H1 (cell line): ENCODE data around the gene TFCP2. TPM values are rescaled to one million over a fixed set of nuclear protein-coding genes. Genes with fewer than 3 reads are reported as not detected.

Experiments
- CTCF ChIA-PET: fragments of 300-600 bp; sonication (Branson Sonifier 250); formaldehyde crosslinking; loops from one replicate; lab custom pipeline; 2021; ENCODE audit not compliant: partially characterized antibody; lab: Charles Lee
- POLR2A ChIA-PET: fragments of 300-600 bp; sonication (Branson Sonifier 250); formaldehyde crosslinking; loops from one replicate; lab custom pipeline; 2021; ENCODE audit warnings: inconsistent platforms; ENCODE audit not compliant: partially characterized antibody; lab: Charles Lee
- DNase-seq, 2 experiments: peaks; one replicate each; pipeline versions ENCODE4 v3.0.0 to v3.0.0-alpha.2; 2010 to 2022; ENCODE audit warnings: low spot score in 2 of 2, low read depth in 1 of 2, mixed read lengths in 1 of 2
- FAIRE-seq: peaks from 2 replicates; lab custom pipeline; 2011; peaks lifted over from hg19 to GRCh38; lab: Jason Lieb, UNC
- H2AFZ ChIP-seq: 2 replicates; pipeline ENCODE4 v1.8.1; 2012; ENCODE audit warnings: low read length, inconsistent platforms
- H2AK5ac ChIP-seq: 2 replicates; pipeline ENCODE4 v1.6.1; 2013; ENCODE audit warnings: low read depth, low read length
- H2BK120ac ChIP-seq: replicated peaks from 2 replicates; pipeline ENCODE3; 2013; ENCODE audit warnings: low read depth, low read length, inconsistent platforms
- H2BK12ac ChIP-seq: 2 replicates; pipeline ENCODE4 v1.6.1; 2013; ENCODE audit warnings: low read depth, low read length
- H2BK15ac ChIP-seq: 2 replicates; pipeline ENCODE4 v1.6.1; 2013; ENCODE audit warnings: low read length
- H2BK20ac ChIP-seq: 2 replicates; pipeline ENCODE4 v1.6.1; 2013; ENCODE audit warnings: low read length
- H2BK5ac ChIP-seq: 2 replicates; pipeline ENCODE4 v1.6.1; 2013; ENCODE audit warnings: low read depth, low read length
- H3K14ac ChIP-seq: 2 replicates; pipeline ENCODE4 v1.6.1; 2013; ENCODE audit warnings: inconsistent platforms; ENCODE audit not compliant: insufficient read length
- H3K18ac ChIP-seq: 2 replicates; pipeline ENCODE4 v1.6.1; 2013; ENCODE audit warnings: low read length; ENCODE audit errors: extremely low read depth
- H3K23ac ChIP-seq: 2 replicates; pipeline ENCODE4 v1.6.1; 2013; ENCODE audit warnings: inconsistent platforms; ENCODE audit not compliant: insufficient read length
- H3K23me2 ChIP-seq: 2 replicates; pipeline ENCODE4 v1.6.1; 2013; ENCODE audit warnings: low read depth, low read length
- H3K27ac ChIP-seq: 2 replicates; pipeline ENCODE4 v1.6.1; 2011; ENCODE audit warnings: low read depth, low read length, inconsistent platforms
- H3K27me3 ChIP-seq, 4 experiments: replicated peaks in 1 of 4; 1 replicate in 1 of 4; 2 replicates in 3 of 4; pipeline versions ENCODE4 v1.6.1 to v1.8.1; 2011 to 2013; ENCODE audit warnings: low read length in 3 of 4, mild to moderate bottlenecking in 3 of 4, inconsistent platforms in 2 of 4, mixed read lengths in 2 of 4, moderate library complexity in 1 of 4; ENCODE audit not compliant: control insufficient read depth in 3 of 4, insufficient read depth in 3 of 4; ENCODE audit errors: extremely low read depth in 1 of 4
- H3K36me3 ChIP-seq, 4 experiments: 2 replicates each; pipeline versions ENCODE4 v1.6.1 to v1.8.1; 2011 to 2013; ENCODE audit warnings: mild to moderate bottlenecking in 4 of 4, low read length in 3 of 4, moderate library complexity in 2 of 4, control low read depth in 1 of 4, inconsistent platforms in 1 of 4; ENCODE audit not compliant: insufficient read depth in 4 of 4, control insufficient read depth in 2 of 4
- H3K4ac ChIP-seq: replicated peaks from 2 replicates; pipeline ENCODE3; 2013; ENCODE audit warnings: low read length, low read depth, mixed read lengths, inconsistent platforms; ENCODE audit not compliant: insufficient read length
- H3K4me1 ChIP-seq, 4 experiments: replicated peaks in 1 of 4; 1 replicate in 1 of 4; 2 replicates in 3 of 4; pipeline versions ENCODE4 v1.6.1 to v1.8.1; 2011 to 2013; ENCODE audit warnings: low read length in 3 of 4, inconsistent platforms in 2 of 4, mixed read lengths in 1 of 4; ENCODE audit not compliant: insufficient read depth in 4 of 4, control insufficient read depth in 3 of 4
- H3K4me2 ChIP-seq, 2 experiments: 2 replicates each; pipeline versions ENCODE4 v1.6.1 to v1.8.1; 2011 to 2013; ENCODE audit warnings: low read depth in 2 of 2, low read length in 2 of 2, control low read depth in 1 of 2, inconsistent platforms in 1 of 2, mild to moderate bottlenecking in 1 of 2; ENCODE audit not compliant: insufficient read depth in 1 of 2
- H3K4me3 ChIP-seq, 4 experiments: fragments of 200-600, 300-600 bp in 1 of 4; sonication (generic), shearing (Covaris generic), sonication (Bioruptor Twin) in 1 of 4; 2 replicates each; pipeline versions ENCODE4 v1.5.1 to v1.8.1; 2011 to 2016; ENCODE audit warnings: low read length in 4 of 4, low read depth in 3 of 4, control low read depth in 2 of 4, inconsistent platforms in 2 of 4, mild to moderate bottlenecking in 2 of 4, mixed read lengths in 1 of 4, moderate library complexity in 1 of 4; ENCODE audit not compliant: insufficient read depth in 2 of 4; ENCODE audit errors: extremely low read depth in 1 of 4
- H3K56ac ChIP-seq: replicated peaks from 2 replicates; pipeline ENCODE3; 2013; ENCODE audit warnings: low read depth, mild to moderate bottlenecking, mixed read lengths, low read length, inconsistent platforms; ENCODE audit not compliant: insufficient read length
- H3K79me1 ChIP-seq: 2 replicates; pipeline ENCODE4 v1.6.1; 2013; ENCODE audit warnings: low read depth, low read length, control low read depth
- H3K79me2 ChIP-seq, 2 experiments: 2 replicates each; pipeline versions ENCODE4 v1.6.1 to v1.8.1; 2012 to 2013; ENCODE audit warnings: low read length in 2 of 2, mild to moderate bottlenecking in 2 of 2, inconsistent platforms in 1 of 2; ENCODE audit not compliant: insufficient read depth in 2 of 2, control insufficient read depth in 1 of 2
- H3K9ac ChIP-seq, 4 experiments: replicated peaks in 1 of 4; 1 replicate in 1 of 4; 2 replicates in 3 of 4; pipeline versions ENCODE4 v1.6.1 to v1.8.1; 2011 to 2013; ENCODE audit warnings: low read depth in 3 of 4, low read length in 3 of 4, control low read depth in 2 of 4, mild to moderate bottlenecking in 2 of 4, moderate library complexity in 2 of 4, inconsistent platforms in 1 of 4; ENCODE audit errors: extremely low read depth in 1 of 4
- H3K9me3 ChIP-seq, 2 experiments: 2 replicates each; pipeline versions ENCODE4 v1.6.1 to v1.8.1; 2012 to 2013; ENCODE audit warnings: mild to moderate bottlenecking in 2 of 2, moderate library complexity in 2 of 2, control low read depth in 1 of 2, inconsistent platforms in 1 of 2, low read depth in 1 of 2, low read length in 1 of 2, mixed read lengths in 1 of 2; ENCODE audit not compliant: insufficient read depth in 2 of 2
- H4K20me1 ChIP-seq, 2 experiments: replicated peaks in 1 of 2; 2 replicates each; pipeline versions ENCODE3 to v1.8.1; 2011 to 2013; ENCODE audit warnings: inconsistent platforms in 2 of 2, low read length in 2 of 2, mild to moderate bottlenecking in 1 of 2; ENCODE audit not compliant: insufficient read depth in 2 of 2, control insufficient read depth in 1 of 2
- H4K5ac ChIP-seq: 2 replicates; pipeline ENCODE4 v1.6.1; 2013; ENCODE audit warnings: low read length, low read depth, mixed read lengths, inconsistent platforms; ENCODE audit not compliant: insufficient read length
- H4K8ac ChIP-seq: 2 replicates; pipeline ENCODE4 v1.8.0; 2013; ENCODE audit warnings: mild to moderate bottlenecking, moderate library complexity, low read length, inconsistent platforms; ENCODE audit not compliant: insufficient read depth; ENCODE audit errors: extremely low read depth
- H4K91ac ChIP-seq: replicated peaks from 2 replicates; pipeline ENCODE3; 2013; ENCODE audit warnings: low read length, mixed read lengths, inconsistent platforms; ENCODE audit not compliant: insufficient read length
- EZH2 ChIP-seq: fragments of 200-600 bp; sonication (generic); IDR thresholded peaks from 2 replicates; pipeline ENCODE4 v1.7.1; 2012; ENCODE audit warnings: low read depth, mild to moderate bottlenecking, moderate library complexity, low read length, inconsistent platforms; ENCODE audit not compliant: severe bottlenecking
- RBBP5 ChIP-seq: IDR thresholded peaks from 2 replicates; pipeline ENCODE4 v1.7.1; 2012; ENCODE audit warnings: low read depth, mild to moderate bottlenecking, inconsistent platforms, low read length, moderate library complexity, borderline replicate concordance
- RXRA ChIP-seq: IDR thresholded peaks from 2 replicates; pipeline ENCODE4 v1.6.1; 2011; ENCODE audit warnings: low read depth, mild to moderate bottlenecking, low read length, moderate library complexity; ENCODE audit not compliant: insufficient read depth
- TCF12 ChIP-seq: IDR thresholded peaks from 2 replicates; pipeline ENCODE4 v1.6.1; 2011; ENCODE audit warnings: low read depth, mild to moderate bottlenecking, low read length
- whole genome bisulfite sequencing, 2 experiments: shearing (Covaris generic) in 1 of 2; methylation state at CpG; one replicate each; pipeline versions ENCODE4 v1.1.6 to v1.1.7; 2013 to 2015; ENCODE audit warnings: low lambda C conversion rate in 2 of 2, mixed read lengths in 2 of 2, inconsistent platforms in 1 of 2, low coverage in 1 of 2, missing lambda C conversion rate in 1 of 2; ENCODE audit not compliant: insufficient replicate concordance in 2 of 2, insufficient coverage in 1 of 2, insufficient read length in 1 of 2; ENCODE audit errors: extremely low coverage in 1 of 2, missing lambda C conversion rate in 1 of 2; 5-methylcytosine and 5-hydroxymethylcytosine counted together
- polyA plus RNA-seq, 7 experiments: library from polyadenylated mRNA; depleted of rRNA in 3 of 7; stranded (reverse) in 5 of 7; unstranded in 2 of 7; fragments of >200 nt in 5 of 7; fragments of 200-250 nt in 2 of 7; gene quantifications; 1 replicate in 5 of 7; 2 replicates in 1 of 7; 4 replicates in 1 of 7; pipeline versions ENCODE4 v1.2.1 to v1.2.3, GENCODE V29; 2011 to 2013; ENCODE audit warnings: missing spikeins in 2 of 7, mixed read lengths in 2 of 7
- total RNA-seq: library from RNA; stranded (reverse); fragmentation: NEBNext Ultra II Directional; extraction: Animal tissue kit (Norgen Biotek cat#: 25700); gene quantifications from 2 replicates; pipeline ENCODE4 v1.2.1, GENCODE V29; 2021

Gene TFCP2
- total and polyA plus RNA-seq, 2 of the 8 experiments (the other 6 are each of a cell fraction or from before 2014, with no cell fraction given) = 19.8 to 49.2 TPM

- no peak overlapping the region for H2AFZ ChIP-seq
- no peak overlapping the region for H3K18ac ChIP-seq
- H3K14ac ChIP-seq = no peak overlapping the region
- H3K4ac ChIP-seq = no peak overlapping the region
- H3K23ac ChIP-seq = no peak overlapping the region
- H3K4me3 ChIP-seq = no peak overlapping the region
- peaks cover 2 to 8% of the 10 kb centered on the region in 2 experiments for H4K20me1 ChIP-seq
- H2BK20ac ChIP-seq = no peak overlapping the region
- no peak overlapping the region for H2BK5ac ChIP-seq
- FAIRE-seq = no peak
- no peak overlapping the region for H3K9ac ChIP-seq
- peaks cover 11% of the 10 kb centered on the region for H3K79me1 ChIP-seq
- H3K9me3 ChIP-seq = no peaks in the 10 kb centered on the region
- H4K5ac ChIP-seq = no peak overlapping the region
- no peak overlapping the region for H3K56ac ChIP-seq
- no peak overlapping the region for H4K8ac ChIP-seq
- no peak overlapping the region for H3K27ac ChIP-seq
- H3K79me2 ChIP-seq = peaks cover 9 to 51% of the 10 kb centered on the region in 2 experiments; a peak in 3 of 4 replicates
- WGBS, 2 experiments = 81% methylated on average over 5 of the region's 5 CpGs; no CpG with 5 or more reads in 1 of the 2 experiments
- peaks cover 2 to 12% (median 4%) of the 10 kb centered on the region in 4 experiments; a peak in 5 of 8 replicates for H3K36me3 ChIP-seq
- ChIA-PET POLR2A (no interaction called here), CTCF (interaction anchor here (2.9 kb wide), 1 partner anchor 263 kb away, joined by 9 read pairs; no protein-coding TSS in a partner anchor)
- H3K23me2 ChIP-seq = peaks cover 6% of the 10 kb centered on the region
- H3K4me2 ChIP-seq = no peak overlapping the region
- no peak for DNase-seq
- no peaks in the 10 kb centered on the region for H3K27me3 ChIP-seq
- H2AK5ac ChIP-seq = no peak overlapping the region
- H2BK120ac ChIP-seq = no peak overlapping the region
- no peak overlapping the region for H2BK12ac ChIP-seq
- no peak overlapping the region for H2BK15ac ChIP-seq
- no peak overlapping the region for H4K91ac ChIP-seq
- H3K4me1 ChIP-seq = peaks cover 4 to 6% (median 5%) of the 10 kb centered on the region in 4 experiments; a peak in 4 of 7 replicates
- no peak for TF ChIP-seq RXRA
- TF ChIP-seq EZH2 = no peak
- no peak for TF ChIP-seq RBBP5
- no peak for TF ChIP-seq TCF12
These were observed 95.0 kb downstream of the TFCP2 start for GRCh38 chr12:51077930-51078329.
